Activated CD8-positive, alpha-beta memory T cell treated with anti-CD3 and anti-CD28 coated beads for 48 hours (primary cell): ENCODE results near the gene FKBP10.

Source experiments
- DNase-seq, 3 experiments: peaks; one replicate each; pipeline ENCODE4 v3.0.0-alpha.2; 2020; ENCODE audit warnings: low read depth in 2 of 3, low spot score in 2 of 3

Gene FKBP10

GRCh38 chr17:41782142-41782541, 30.7 kb upstream of the FKBP10 start:
- DNase-seq: no peak

DNA sequence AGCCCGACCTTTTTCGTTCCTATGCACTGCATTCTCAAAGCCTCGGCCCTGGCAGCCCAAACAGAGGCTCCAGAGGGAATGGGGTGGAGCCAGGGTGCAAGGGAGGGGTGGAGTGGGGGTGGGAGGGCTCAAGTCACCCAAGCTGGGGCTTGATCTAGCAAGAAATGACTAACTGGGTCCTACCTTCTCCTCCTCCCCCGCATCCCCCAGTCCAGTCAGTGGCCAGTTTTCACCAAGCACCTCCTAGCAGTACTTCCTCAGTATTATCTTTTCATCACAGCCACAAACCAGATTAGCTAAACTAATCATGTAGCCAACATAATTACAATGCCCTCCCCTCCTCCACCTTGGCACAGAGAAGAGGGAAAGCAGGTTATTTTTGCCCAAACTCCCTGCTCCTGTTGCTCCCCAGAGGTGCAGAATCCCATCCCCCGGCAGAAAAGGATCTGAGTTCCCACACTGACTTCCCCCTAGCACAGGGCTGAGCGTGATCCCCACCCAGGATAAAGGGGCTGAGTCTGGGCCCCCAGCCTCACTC, 28.5 kb upstream of the FKBP10 start:
- DNase-seq: no peak

DNA sequence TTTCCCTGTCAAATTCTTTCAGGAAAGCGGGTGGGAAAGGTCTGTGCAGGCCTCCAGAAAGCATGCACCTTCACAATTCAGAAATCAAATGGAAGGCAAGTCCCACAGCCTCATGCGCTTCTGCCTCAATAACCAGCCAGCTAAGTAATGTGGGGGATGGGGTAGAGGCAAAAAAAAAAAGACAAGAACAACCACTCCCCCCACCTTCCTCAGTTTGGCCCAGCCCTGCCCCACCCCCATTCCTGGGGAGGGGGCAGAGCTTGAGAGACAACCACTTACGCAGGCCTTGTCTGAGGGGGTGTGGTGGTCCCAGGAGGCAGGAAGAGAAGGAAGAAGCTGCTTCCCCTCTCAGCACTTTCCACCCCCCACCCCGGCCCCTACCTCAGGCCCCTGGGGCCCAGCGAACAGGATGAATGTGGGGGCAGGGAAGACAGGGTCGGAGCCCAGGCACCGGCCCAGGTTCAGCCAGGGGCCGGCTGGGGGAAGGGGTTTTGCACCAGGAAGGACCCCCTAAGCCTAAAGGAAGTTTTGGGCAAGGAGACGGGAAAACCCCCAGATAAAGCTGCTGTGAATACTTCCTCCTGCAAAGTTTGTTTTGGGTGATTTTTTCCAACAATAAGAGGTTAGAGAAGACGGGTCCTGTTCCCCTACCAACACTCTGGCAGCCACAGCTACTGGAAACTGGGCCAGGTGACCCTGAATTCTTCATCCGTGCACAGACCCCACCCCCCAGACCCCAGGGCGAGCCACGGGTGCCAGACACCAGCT, 27.5 kb upstream of the FKBP10 start:
- DNase-seq: no peak

DNA sequence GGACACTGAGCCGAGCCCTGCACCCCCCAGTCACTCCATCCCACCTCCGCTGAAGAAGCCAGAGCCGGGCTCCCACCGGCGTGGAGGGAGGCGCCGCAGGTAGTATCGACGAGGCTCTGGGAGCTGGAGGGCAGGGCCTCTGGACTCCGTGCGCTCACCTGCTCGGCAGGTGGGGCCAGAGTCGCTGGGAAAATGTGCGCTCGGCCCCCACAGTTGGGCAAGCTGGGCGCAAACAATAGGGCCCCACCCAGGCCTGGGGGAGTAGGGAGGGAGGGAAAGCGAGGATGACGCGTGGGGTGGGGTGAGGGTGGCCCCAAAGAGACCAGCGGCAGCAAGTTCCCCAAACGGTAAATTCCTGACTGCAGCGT, 27.0 kb upstream of the FKBP10 start:
- DNase-seq: no peak

GRCh38 chr17:41786227-41787020, 26.4 kb upstream of the FKBP10 start, which contains the start of gene JUP:
Gene JUP, minus strand, starts transcription at chr17:41786711. Its CDS starts 14,857 bp downstream, at chr17:41771854.
- peak; percentile 67 to 75 (median 73) for DNase-seq

- DNase-seq: no peak
Observed at GRCh38 chr17:41787021-41787418, 25.8 kb upstream of the FKBP10 start.

DNA sequence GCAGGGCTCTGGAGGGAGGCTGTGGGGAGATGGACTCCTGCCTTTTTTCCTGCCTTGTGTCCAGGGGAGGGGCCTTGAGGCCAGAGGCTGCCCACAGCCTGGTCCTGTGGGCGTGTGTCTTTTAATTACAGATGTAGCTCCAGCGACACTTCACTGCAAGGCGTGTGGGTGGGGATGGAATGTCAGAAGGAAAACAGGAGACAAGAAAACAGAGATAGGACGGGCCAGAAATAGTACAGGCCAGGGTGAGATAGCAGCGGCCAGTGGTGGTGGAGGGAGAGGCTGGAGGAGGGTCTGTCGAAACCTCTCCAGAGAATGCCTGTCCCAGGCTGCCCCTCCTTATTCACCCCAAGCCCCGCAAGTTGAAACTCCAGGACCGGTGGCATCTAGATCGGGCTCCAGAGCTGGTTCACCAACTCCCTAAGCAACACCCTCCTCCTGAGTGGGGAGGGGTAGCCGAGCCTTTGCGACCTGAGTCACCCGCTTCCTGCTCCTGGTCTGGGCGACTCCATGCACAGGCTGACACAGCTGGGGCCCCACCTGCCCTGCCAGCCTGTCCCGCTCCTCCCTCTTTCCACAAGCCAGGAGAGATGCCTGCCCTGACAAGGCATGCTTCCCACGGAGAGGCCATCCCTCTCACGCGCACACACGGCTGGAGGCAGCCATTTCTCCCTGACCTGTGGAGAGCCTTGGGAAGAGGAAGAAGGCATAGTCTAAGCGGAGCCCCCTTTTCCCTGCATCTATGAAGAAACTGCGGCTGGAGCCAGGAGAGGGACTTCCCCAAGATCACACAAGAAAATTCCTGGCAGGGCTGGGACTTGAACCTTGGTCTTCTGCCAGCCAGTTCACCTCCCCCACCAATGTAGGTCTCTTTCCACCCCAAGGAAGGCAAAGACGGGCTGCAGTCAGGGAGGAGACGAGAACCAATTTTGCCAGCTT, 19.7 kb upstream of the FKBP10 start:
- DNase-seq: no peak

DNA sequence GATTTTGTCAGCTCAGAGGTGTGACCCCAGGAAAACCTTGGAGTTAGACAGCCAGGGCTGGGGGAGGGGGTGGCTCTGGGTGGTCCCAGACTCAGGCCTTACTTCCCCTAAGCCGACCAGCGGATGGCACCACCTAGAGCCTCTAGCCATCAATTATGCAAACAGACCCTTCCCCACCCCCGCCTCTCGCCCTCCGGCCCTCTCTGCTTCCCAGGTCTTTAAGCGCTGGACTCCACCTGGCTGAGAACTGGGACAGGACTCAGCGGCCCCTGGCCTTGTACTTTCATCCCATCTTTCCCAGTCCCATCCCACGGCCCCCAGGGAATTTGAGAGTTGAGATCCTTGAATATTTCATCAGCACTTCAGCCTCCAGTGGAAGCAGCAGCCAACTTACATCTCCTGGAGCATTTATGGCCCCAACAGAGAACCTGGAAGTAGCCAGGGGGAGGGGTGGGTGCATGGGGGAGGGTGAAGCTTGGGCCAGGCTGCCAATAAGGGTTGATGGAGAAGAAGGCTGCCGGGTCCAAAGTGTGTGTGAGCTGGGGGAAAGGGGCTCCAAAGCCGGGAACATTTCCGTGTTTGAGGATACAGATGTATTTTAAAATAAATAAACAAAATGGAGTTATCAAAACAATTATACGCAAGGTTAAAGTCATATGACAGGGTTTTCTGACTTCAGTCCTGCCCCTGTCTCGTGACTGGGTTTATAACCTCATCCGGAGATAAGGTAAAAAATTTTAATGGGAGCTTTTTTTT, 18.8 kb upstream of the FKBP10 start:
- DNase-seq: no peak

DNA sequence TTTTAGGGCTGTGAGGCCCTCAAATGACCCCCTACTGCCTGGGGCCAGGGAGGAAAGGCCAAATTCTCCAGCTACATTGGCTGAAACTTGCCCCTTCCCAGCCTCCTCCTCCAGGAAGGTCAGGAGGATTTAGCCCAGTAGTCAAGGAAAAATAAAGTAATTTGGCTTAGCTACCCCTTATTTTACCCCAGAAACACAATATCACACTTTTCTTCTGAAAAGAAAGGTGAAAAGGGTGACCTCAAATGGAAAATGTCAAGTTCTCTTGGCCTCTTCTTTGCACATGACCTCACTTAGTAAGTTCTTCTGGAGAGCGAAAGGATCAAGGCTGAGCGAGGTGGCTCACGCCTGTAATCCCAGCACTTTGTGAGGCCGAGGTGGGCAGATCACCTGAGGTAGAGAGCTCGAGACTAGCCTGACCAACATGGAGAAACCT, 18.2 kb upstream of the FKBP10 start:
- DNase-seq: no peak

GRCh38 chr17:41796121-41796895, 16.5 kb upstream of the FKBP10 start:
- no peak for DNase-seq

DNA sequence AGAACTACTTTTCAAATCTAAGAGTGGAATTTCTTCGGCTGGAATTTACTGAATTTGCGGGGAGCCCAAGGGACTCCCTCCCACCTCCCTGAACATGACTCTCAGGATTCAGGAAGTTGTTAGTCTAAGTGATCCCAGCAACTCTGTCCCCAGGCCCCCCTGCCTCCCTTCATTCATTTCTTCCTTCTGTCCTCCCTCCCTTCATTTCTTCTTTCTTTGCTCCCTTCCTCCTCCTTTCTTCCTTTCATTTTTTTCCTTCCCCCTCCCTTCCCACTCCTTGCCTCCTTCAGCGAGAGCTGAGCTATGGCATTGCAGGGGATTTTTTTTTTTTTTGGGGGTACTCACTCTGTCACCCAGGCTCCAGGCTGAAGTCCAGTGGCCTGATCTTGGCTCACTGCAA, 15.4 kb upstream of the FKBP10 start:
- DNase-seq: no peak

DNA sequence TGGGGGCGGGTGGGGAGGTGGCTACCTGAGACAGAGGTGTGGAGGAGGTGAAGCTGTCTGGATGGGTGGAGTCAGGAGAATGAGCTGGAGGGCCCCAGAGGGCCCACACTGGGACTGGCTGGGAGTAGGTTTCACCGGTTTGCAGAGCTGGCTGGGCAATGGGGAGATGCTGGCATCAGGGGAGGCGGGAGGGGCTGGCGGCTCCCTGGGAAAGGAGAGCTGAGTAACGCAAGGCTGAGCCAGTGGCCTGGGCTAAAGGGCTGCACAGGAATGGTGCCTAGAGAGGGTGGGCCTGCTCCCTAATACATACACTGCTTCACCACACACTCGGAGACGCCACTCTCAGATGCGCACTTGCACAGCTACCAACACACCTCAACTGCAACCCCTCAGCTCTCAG, 13.4 kb upstream of the FKBP10 start:
- no peak for DNase-seq

GRCh38 chr17:41800601-41801373, 12.0 kb upstream of the FKBP10 start:
- DNase-seq: no peak

DNA sequence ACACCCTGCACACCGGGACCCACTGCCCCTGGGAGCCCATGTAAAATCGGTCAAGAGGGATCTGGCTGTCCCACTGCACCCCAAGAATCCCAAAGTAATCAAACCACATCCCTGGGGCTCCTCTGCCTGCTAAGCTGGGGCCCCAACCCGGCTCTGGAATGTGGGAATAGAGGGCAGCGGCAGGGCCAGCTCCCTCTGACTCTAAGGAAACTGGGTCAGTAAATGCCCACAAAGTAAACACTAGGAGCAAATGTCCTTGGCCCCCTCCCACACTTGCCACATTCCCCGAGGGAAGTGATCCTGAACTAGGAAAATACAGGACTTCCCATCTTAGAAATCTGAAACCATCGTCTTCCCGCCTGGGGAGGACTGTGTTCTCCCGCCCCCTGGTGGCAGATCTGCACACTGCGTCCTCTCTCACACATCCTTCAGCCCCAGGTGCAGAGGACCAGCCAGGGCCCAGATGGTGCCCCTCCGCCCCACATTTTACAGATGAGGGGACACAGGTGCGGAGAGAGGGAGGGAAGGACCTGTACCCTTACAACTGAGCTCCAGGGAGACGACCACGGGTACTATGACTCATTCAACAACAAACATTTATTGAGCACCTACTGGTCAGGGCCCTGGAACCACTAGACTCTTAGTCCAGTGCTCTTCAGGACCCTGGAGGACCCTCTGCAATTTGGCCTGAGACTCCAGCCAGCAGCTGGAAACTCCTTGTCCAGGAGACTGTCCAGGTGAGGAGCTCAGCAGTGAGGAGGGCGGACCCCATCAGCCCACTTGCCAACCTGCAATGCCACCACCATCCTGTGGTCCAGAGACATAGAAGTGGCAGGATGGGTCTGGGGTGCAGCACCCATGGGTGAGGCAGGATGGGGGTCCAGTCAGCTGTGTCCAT, 11.2 kb upstream of the FKBP10 start:
- peak; percentile 39 to 71 (median 69) for DNase-seq

GRCh38 chr17:41803049-41804020, 9.5 kb upstream of the FKBP10 start:
- no peak for DNase-seq

DNA sequence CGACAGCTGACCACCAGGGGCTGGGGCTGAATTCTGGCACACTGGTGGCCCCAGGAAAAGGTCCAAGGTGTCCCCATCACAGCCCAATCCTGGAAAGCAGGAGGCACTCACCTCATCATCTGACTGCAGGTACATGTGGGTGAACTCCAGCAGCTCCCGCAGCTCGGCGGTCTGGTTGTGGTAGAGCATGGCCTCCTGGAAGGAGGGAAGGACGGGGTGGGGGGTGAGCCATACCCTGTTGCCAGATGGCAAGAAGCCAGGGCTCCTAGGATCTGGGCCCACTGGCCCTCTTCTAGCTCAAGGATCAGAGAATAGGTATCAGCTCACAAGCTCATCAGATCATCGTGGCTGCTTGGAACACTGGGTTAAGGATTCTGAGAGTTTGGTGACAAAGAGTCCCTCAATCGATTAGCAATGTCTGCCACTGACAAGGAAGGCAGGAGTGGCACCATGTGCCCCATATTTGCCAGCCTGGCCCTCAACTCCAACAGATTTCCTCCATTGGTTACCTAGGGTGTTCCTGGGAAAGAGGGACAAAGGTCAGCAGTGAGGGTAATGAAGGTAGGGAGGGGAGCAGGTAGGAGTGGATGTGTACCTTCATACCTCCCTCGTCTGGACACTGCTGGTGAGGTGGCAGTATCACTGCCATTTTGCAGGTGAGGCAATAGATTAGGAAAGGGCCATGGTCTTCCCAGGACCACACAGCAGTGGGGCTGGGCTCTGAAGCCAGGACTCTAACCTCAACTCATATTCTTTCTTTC, 5.9 kb upstream of the FKBP10 start:
- no peak for DNase-seq
